Activated CD4-positive, alpha-beta T cell treated with anti-CD3 and anti-CD28 coated beads, Interleukin-2, amount 50 U/mL, for 24 hours (primary cell): ENCODE data around the gene CTIF.

Experiments used
- DNase-seq, 2 donors: peaks; one replicate each; pipeline ENCODE4 v3.0.0-alpha.2; 2020; ENCODE audit warnings: low read depth in 1 of 2, low spot score in 1 of 2

The CTIF gene

DNA sequence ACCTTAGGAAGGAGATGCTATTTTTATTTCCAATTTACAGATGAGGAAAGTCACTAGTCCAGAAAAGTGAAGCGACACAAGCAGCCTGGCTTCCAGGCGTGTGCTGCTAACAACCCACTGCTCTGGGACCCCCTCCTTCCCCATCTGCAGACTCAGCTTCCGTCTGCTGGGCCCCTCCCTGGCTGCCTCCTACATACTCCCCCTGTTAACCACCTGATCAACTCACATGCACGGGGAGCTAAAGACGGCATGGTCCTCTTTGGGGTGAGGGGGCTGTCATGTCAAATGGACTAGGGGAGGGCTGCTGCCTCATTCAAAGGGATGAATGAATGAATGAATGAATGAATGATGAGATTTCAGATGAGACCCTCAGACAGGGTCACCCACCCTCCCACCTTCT, 184.2 kb downstream of the CTIF start:
- no peak for DNase-seq

DNA sequence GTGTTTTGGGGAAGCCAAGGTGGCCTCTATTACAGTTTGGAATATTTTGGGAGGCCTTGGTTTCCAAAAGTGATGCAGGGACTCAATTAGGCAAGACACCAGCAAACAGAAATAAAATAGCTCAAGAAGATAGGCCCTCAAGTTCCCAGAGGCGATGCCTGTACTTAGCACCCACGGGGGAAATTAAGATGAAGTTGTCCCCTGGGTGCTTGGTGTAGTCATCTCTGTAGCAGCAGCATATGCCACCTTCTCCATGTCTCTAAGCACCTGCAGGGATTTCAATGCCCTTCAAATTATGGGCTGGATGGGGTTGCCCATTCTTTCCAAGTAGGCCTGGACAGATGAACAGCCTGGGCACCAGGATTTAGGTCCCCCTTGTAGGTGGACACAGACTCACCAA, 185.0 kb downstream of the CTIF start:
- no peak for DNase-seq

DNA sequence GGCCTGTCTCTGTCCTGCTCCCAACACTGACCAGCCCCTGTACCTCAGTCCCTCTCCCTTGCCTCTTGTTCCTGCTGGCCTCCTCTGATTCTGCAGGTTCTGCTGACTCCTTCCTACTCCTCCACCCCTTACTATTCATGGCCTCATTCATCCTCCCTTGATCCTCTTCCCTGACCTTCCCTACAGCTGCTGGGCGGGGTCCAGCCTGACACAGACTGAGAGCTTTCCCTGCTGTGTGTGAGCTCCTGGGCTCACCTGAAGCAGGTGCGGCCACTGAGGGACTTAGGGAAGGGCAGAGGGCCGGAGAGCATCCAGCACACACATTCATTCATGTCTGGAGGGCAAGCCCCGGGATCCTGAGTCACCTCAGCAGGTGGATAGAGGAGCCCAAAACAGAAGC, 185.6 kb downstream of the CTIF start:
- no peak for DNase-seq

GRCh38 chr18:48724939-48725338, 186.1 kb downstream of the CTIF start:
- no peak for DNase-seq

GRCh38 chr18:48725562-48725961, 186.7 kb downstream of the CTIF start:
- DNase-seq: no peak

GRCh38 chr18:48727681-48728080, 188.8 kb downstream of the CTIF start:
- no peak for DNase-seq

DNA sequence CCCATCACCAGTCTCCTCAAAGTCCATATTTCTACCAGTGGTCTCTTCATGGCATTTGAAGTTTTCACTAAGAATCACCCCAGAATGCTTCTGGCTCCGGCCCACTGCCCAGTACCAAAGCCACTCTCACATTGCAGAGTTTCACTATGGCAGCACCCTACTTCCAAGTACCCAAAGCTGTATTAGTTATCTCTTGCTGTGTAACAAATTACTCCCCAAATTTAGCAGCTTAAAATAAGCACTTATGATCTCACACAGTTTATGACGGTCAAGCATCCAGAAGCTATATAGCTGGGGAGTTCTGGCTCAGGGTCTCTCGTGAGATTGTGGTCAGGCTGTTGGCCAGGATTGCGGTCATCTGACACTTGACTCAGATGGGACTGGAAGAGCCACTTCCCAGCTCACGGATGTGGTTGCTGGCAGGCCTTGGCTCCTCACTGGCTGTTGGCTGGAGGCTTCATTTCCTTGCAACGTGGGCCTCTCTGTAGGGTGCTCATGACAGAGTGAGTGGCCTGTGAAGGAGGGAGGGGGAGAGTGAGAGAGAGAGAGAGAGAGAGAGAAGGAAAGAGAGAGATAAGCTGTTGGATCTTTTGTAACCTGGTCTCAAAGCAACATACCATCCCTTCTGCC, 189.5 kb downstream of the CTIF start:
- no peak for DNase-seq

DNA sequence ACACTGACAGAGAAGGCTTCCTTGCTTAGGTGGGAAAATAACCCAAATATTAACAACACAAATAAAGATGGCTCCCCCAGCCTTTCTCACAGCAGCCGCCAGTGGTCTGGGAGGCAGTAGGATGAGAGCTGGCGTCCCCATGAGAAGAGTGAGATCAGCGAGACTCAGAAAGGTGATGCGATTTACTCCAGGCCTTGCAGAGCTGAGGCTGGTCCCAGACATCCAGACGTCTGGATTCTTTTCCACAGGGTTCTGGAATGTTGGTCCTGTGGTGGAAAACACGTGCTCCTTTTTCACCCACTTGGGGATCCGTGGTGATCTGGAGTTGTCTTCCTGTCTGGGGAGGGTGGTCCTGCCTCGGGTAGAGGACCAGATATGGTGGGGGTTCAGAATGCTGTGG, 190.6 kb downstream of the CTIF start:
- DNase-seq: no peak

DNA sequence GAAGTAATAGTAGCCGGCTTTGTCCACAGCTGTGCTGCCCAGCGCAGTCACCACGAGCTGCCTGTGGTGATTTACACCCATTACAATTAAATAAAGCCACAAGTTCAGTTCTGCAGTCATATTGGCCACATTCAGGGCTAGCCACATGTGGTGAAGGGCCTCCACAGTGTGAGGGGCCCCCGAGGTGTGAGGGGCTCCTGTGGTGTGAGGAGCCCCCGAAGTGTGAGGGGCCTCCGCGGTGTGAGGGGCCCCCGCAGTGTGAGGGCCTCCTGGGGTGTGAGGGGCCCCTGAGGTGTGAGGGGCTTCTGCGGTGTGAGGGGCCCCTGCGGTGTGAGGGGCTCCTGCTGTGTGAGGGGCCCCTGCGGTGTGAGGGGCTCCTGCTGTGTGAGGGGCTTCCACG, 191.2 kb downstream of the CTIF start:
- no peak for DNase-seq

DNA sequence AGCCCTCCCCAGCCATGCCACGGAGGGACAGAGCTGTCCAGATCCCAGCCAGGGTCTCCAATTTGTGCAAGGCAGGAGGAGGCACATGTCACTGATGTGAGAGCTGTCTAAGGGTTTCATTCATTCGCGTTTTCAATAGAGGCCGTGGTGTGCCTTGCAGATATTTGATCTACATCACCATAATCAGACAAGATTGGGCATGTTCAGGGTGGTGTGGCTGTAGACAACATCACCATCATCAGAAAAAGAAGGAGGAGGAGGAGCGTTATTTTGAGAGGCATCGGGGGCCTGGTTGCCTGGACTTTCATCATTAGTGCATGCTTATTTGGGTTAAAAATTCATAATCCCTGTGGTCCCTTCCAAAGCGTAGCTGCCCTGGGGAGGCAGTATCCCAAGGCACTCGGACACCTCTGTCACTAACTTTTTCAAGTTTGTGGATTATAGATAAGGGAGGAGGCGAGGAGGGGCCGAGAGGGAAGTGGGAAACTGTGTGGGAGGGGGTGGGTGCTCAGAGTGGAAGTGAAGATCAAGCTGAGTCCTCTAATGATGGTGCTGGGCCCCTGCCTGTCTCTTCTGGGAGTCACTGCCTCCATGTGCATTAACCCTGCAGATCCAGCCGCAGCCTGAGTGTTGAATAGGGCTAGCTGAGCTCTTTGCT, 194.1 kb downstream of the CTIF start:
- DNase-seq: no peak

- DNase-seq: no peak
These were observed 194.9 kb downstream of the CTIF start for GRCh38 chr18:48733643-48734253.

GRCh38 chr18:48734460-48734859, 195.6 kb downstream of the CTIF start:
- no peak for DNase-seq

DNA sequence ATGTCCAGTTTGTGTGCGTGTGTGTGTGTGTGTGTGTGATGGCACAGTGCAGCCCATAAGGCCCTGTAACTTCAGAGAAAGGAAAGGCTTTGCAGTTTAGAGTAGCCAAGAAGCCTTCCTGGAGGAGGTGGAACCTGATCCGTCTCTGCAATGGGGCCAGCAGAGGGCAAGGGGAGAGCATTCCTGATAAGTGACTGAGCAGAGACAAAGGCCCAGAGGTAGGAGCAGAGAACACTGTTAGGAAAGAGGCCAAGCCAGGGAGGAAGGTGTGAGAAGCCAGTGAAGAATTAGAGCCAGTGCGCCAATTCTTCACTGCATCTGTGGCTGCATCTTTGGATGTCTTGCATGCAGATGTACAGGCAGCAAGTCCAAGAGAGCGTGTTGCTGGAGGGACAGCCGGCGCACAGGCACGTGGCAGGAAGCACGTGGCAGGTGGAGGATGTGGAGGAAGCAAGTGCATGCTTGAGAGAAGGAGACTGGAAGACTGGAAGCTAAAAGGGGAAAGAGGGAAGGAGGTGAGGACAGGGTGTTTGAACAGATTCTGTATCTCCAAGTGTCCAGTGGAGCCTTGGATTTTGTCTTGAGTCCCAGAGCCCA, 196.3 kb downstream of the CTIF start:
- no peak for DNase-seq

- no peak for DNase-seq
These were observed 196.9 kb downstream of the CTIF start for GRCh38 chr18:48735681-48736255.

GRCh38 chr18:48736321-48737260, 197.8 kb downstream of the CTIF start:
- DNase-seq: no peak

DNA sequence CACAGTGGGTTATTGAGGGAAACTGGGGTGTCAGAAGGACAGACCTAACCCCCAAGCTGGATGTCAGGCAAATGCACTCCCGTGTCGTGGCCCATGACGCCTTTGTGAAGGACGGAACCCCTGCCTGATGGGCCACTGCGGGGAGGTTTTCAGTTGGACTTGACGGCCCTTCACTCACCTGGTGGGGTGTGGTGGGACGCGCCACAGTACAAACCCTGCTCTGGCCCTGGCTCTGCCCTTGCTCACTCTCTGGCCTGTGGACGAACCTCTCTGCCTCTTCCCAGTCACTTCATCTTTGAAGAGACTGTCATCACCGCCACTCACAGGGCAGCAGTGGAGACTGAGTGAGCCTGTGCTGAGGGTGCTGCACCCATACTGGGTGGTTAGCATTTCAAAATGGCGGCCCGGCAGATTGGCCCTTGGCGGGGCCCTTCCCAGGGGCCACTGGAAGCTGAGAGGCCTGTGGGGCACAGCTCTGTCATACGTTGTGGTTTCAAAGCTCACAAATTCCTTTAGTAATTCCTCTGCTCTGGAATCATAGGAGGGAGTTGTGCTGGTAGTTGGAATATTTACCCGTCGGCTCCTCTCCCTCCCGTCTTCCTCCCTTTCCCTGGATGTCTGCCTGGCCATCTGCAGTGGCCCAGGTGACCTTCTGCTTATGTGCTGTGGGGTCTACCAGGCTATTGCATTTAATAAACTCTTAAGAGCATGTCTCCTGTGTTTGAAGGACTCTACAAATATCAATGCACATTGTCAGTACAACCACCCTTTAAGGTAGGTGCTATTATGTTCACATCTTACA, 200.6 kb downstream of the CTIF start:
- no peak for DNase-seq

DNA sequence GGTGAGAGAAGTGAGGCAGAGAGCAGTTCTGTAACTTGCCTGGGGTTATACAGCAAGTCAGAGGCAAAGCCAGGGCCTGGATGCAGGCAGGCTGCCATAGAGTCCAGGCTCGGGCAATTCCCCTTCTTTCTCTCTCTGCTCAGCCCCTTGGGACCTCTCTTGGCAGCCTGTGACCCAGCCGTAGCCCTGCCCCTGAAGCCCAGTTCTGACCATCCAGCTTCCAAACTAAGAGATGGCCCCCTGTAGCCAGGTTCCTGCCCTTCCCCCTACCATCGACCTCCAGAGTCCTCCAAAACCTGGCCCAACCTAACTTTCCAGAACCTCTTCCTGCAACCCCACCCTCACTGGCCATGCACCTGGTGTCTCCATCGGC, 201.2 kb downstream of the CTIF start:
- no peak for DNase-seq

DNA sequence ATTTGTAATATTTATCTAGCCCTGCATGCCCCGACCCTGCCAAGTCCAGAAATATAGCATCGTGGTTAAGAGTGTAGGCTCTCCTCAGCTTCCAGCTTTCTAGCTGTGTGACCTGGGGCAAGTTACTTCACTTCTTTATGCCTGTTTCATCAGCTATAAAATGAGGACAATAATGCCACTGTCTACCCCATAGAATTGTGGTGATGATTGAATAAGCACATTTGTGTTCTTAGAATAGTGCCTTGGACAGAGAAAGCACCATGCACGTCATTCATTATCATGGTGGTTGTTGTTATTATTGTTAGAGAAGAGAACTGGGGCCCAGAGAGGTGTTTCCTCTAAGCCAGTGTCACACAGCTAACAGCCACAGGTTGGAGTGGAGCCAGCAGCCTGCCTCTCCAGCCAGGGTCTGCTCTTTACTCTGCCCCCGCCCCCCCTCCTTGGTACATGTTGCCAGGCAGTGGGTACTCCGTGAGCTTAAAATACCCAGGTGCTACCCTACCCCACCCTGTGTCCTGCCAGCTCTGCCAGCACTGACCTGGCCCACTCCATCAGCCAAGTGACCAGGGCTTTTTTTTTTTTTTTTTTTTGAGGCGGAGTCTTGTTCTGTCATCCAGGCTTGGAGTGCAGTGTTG, 202.1 kb downstream of the CTIF start:
- no peak for DNase-seq

DNA sequence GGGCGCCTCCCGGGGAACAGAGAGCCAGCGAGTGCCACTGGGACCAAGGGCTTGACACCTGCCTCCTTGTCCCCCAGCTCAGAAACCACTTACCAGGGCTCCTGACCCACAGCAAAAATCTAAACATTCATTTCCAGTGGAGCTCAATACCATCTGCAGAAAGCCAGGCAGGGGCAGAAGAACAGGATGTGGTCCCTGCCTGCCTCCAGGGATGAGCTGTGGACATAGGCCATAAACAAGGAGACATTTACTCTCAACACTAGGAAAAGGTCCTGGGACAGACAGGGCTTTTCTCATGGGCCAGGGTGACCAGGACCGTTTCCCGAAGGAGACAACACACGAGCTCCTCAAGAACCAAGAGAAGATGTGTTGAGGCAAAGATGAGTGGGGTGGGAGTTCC, 203.0 kb downstream of the CTIF start:
- no peak for DNase-seq

- no peak for DNase-seq
These were observed 203.5 kb downstream of the CTIF start for GRCh38 chr18:48742304-48742703.
